K562 (cell line): ENCODE measurements around the gene MSRB3. TPM values are rescaled to one million over a fixed set of nuclear protein-coding genes. Genes with fewer than 3 reads are reported as not detected.

ENCODE experiments used
- CHD1 ChIP-seq: fragments of 200-600 bp; sonication (generic); IDR thresholded peaks from one replicate; pipeline ENCODE4 v1.6.1; 2012; ENCODE audit warnings: mild to moderate bottlenecking, moderate library complexity, low read length, inconsistent platforms
- FOXK2 ChIP-seq, 2 experiments: fragments of 450-650 bp; IDR thresholded peaks in 1 of 2; conservative IDR thresholded peaks in 1 of 2; 2 replicates each; pipeline ENCODE4 v1.6.1; 2016; ENCODE audit warnings: low read depth in 2 of 2, mild to moderate bottlenecking in 1 of 2
- FOXP1 ChIP-seq: sonication (generic); formaldehyde crosslinking; IDR thresholded peaks from 2 replicates; pipeline ENCODE4 v1.8.0; 2022; ENCODE audit warnings: mild to moderate bottlenecking, missing genetic modification reagents
- IFI16 ChIP-seq: fragments of 250-450 bp; sonication (Bioruptor Pico); IDR thresholded peaks from 2 replicates; pipeline ENCODE4 v2.1.2; 2022; ENCODE audit warnings: mild to moderate bottlenecking, inconsistent platforms
- PTRF ChIP-seq: fragments of 450-650 bp; IDR thresholded peaks from 2 replicates; pipeline ENCODE4 v1.6.1; 2016; ENCODE audit warnings: mild to moderate bottlenecking, missing genetic modification characterization, missing compliant biosample characterization
- SMARCA5 ChIP-seq: fragments of 450-650 bp; IDR thresholded peaks from 2 replicates; pipeline ENCODE4 v1.6.1; 2016
- SP1 ChIP-seq: sonication (generic); formaldehyde crosslinking; IDR thresholded peaks from 2 replicates; pipeline ENCODE4 v1.8.1; 2022; ENCODE audit warnings: mild to moderate bottlenecking, missing genetic modification reagents
- ZBTB1 ChIP-seq: sonication (generic); formaldehyde crosslinking; IDR thresholded peaks from 2 replicates; pipeline ENCODE4 v1.8.1; 2023; ENCODE audit warnings: missing genetic modification reagents, low read depth, mild to moderate bottlenecking, borderline replicate concordance
- ZFPM2 ChIP-seq: fragments of 250-450 bp; sonication (Bioruptor Pico); IDR thresholded peaks from 2 replicates; pipeline ENCODE4 v1.5.1; 2022; ENCODE audit warnings: mild to moderate bottlenecking
- polyA plus RNA-seq, 8 experiments: library from polyadenylated mRNA; depleted of rRNA in 4 of 8; stranded (reverse) in 5 of 8; unstranded in 3 of 8; fragments of >200 nt; fragmentation: Nextera tagmentation in 2 of 8; fragmentation: Illumina TruSeq in 1 of 8; extraction: Ambion mirVana in 2 of 8; extraction: Trizol in 1 of 8; gene quantifications; 2 replicates each; pipeline versions ENCODE4 v1.2.1 to v1.2.3, GENCODE V29; 2011 to 2014; ENCODE audit warnings: inconsistent platforms in 1 of 8, missing spikeins in 1 of 8
- total RNA-seq, 7 experiments: library from RNA; depleted of rRNA in 6 of 7; stranded (reverse); fragments of >200 nt in 6 of 7; fragmentation: Illumina TruSeq in 2 of 7; extraction: Trizol in 2 of 7; gene quantifications; 2 replicates each; pipeline versions ENCODE4 v1.2.1 to v1.2.3, GENCODE V29; 2011 to 2021; ENCODE audit warnings: low replicate concordance in 1 of 7
- TF ChIP-seq, protein P1 (sequence below): fragments of 250-450 bp; sonication (Bioruptor Pico); IDR thresholded peaks from 2 replicates; pipeline ENCODE4 v1.4.0; 2020; ENCODE audit warnings: borderline replicate concordance
- TF ChIP-seq, protein P2 (sequence below): fragments of 450-650 bp; formaldehyde crosslinking; IDR thresholded peaks from 2 replicates; pipeline ENCODE4 v1.4.0; 2020; ENCODE audit warnings: mild to moderate bottlenecking, moderate library complexity

MSRB3 gene
- total and polyA plus RNA-seq, 9 of the 15 experiments (the other 6 are each of a cell fraction or from before 2014, with no cell fraction given), result 0.04 TPM; not detected in 8

DNA sequence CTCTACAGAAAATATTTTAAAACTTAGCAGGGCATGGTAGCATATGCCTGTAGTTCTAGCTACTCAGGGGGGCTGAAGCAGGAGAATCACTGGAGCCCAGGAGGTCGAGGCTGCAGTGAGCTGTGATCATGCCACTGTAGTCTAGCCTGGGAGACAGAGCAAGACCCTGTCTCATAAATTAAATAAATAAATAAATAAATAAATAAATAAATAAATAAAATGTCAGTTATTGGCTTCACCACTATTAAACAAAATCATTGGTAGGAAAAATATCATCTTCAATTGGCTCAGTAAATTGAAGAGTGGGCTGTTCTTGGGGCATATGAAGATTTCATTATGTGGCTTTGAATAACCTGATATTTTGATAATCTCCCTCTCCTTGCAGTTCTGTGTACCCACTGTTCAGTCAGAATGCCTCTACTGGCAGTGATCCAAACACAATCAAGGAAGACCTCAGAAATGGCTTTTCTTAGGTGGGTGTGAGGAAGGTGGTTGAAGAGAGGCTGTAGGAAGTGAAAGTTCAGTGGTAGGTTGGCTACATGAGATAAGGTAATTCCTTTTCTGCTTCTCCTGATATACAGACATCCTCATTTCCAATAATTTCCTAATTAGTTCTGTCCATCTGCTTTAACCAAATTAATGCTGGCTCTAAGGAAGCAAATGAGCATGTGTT lies 175.8 kb downstream of the MSRB3 start (continued):
- TF ChIP-seq, protein P1, sequence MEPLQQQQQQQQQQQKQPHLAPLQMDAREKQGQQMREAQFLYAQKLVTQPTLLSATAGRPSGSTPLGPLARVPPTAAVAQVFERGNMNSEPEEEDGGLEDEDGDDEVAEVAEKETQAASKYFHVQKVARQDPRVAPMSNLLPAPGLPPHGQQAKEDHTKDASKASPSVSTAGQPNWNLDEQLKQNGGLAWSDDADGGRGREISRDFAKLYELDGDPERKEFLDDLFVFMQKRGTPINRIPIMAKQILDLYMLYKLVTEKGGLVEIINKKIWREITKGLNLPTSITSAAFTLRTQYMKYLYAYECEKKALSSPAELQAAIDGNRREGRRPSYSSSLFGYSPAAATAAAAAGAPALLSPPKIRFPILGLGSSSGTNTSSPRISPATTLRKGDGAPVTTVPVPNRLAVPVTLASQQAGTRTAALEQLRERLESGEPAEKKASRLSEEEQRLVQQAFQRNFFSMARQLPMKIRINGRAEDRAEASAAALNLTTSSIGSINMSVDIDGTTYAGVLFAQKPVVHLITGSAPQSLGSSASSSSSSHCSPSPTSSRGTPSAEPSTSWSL (CRISPR knock-in tag), result no peak
- TF ChIP-seq SMARCA5 (no peak), IFI16 (CRISPR knock-in tag) (no peak), PTRF (tag) (no peak), SP1 (CRISPR knock-in tag) (no peak), FOXP1 (CRISPR knock-in tag) (no peak), ZFPM2 (CRISPR knock-in tag) (no peak), CHD1 (no peak), ZBTB1 (CRISPR knock-in tag) (no peak), FOXK2 (conservative IDR thresholded peaks at IDR 0.05 in 1 of 2, IDR thresholded peaks at IDR 0.05 in 1 of 2; ENCODE audit: low read depth in 2 of 2) (no peak)
- TF ChIP-seq, protein P2, sequence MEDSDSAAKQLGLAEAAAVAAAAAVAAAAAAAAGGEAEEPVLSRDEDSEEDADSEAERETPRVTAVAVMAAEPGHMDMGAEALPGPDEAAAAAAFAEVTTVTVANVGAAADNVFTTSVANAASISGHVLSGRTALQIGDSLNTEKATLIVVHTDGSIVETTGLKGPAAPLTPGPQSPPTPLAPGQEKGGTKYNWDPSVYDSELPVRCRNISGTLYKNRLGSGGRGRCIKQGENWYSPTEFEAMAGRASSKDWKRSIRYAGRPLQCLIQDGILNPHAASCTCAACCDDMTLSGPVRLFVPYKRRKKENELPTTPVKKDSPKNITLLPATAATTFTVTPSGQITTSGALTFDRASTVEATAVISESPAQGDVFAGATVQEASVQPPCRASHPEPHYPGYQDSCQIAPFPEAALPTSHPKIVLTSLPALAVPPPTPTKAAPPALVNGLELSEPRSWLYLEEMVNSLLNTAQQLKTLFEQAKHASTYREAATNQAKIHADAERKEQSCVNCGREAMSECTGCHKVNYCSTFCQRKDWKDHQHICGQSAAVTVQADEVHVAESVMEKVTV (CRISPR knock-in tag), result no peak
